ENCODE data around the gene LOXL1. TPM values are rescaled to one million over a fixed set of nuclear protein-coding genes. Genes with fewer than 3 reads are reported as not detected.

LOXL1 gene
- total and polyA plus RNA-seq, 2 of the 13 experiments (the other 11 are each of a cell fraction or from before 2014, with no cell fraction given): 0.51 to 1.3 TPM

GRCh38 chr15:73882761-73883419, 43.4 kb upstream of the LOXL1 start (continued):
- no peak for TF ChIP-seq ATF6 (CRISPR knock-in tag; conservative IDR thresholded peaks at IDR 0.05)
- TF ChIP-seq MAFG (CRISPR knock-in tag; IDR thresholded peaks at IDR 0.05): no peak
- no peak for TF ChIP-seq PRDM4 (CRISPR knock-in tag; IDR thresholded peaks at IDR 0.05; ENCODE audit: borderline replicate concordance)
- TF ChIP-seq LRRFIP1 (CRISPR knock-in tag; conservative IDR thresholded peaks at IDR 0.05): no peak
- no peak for TF ChIP-seq FOSL2 (CRISPR knock-in tag; IDR thresholded peaks at IDR 0.05)
- TF ChIP-seq PHB2 (IDR thresholded peaks at IDR 0.05; ENCODE audit: partially characterized antibody): no peak
- TF ChIP-seq E2F5 (CRISPR knock-in tag; conservative IDR thresholded peaks at IDR 0.05): no peak
- TF ChIP-seq ZNF749 (CRISPR knock-in tag; IDR thresholded peaks at IDR 0.05; ENCODE audit: borderline replicate concordance): no peak
- TF ChIP-seq ZNF501 (CRISPR knock-in tag; IDR thresholded peaks at IDR 0.05): no peak
- no peak for TF ChIP-seq ZNF362 (CRISPR knock-in tag; IDR thresholded peaks at IDR 0.05; ENCODE audit: borderline replicate concordance)
- TF ChIP-seq CEBPZ (IDR thresholded peaks at IDR 0.05; ENCODE audit: low read length): no peak
- no peak for TF ChIP-seq HNF4A (CRISPR knock-in tag; IDR thresholded peaks at IDR 0.05)
- no peak for TF ChIP-seq ARNT (IDR thresholded peaks at IDR 0.05)
- no peak for TF ChIP-seq GABPB1 (CRISPR knock-in tag; IDR thresholded peaks at IDR 0.05)
- no peak for TF ChIP-seq IKZF4 (CRISPR knock-in tag; IDR thresholded peaks at IDR 0.05; ENCODE audit: borderline replicate concordance, low read depth, not compliant biosample characterization)
